K562 (cell line): ENCODE measurements around the gene BIRC5. TPM values are rescaled to one million over a fixed set of nuclear protein-coding genes. Genes with fewer than 3 reads are reported as not detected.
A peak's percentile ranks its signal among the peaks of the same experiment; 100 is the strongest.

Source experiments
- ATF7 ChIP-seq: fragments of 450-650 bp; IDR thresholded peaks from 2 replicates; pipeline ENCODE4 v1.7.1; 2014; ENCODE audit warnings: mild to moderate bottlenecking, moderate library complexity
- CREM ChIP-seq: IDR thresholded peaks from 2 replicates; pipeline ENCODE4 v1.6.1; 2014; ENCODE audit warnings: antibody characterized with exemption, low read depth
- DIDO1 ChIP-seq: fragments of 450-650 bp; IDR thresholded peaks from 2 replicates; pipeline ENCODE4 v1.6.1; 2016; ENCODE audit warnings: low read depth, missing biosample characterization, missing genetic modification characterization
- EWSR1 ChIP-seq: fragments of 450-650 bp; IDR thresholded peaks from 2 replicates; pipeline ENCODE4 v1.6.1; 2018; ENCODE audit warnings: borderline replicate concordance, mild to moderate bottlenecking, low read depth, moderate library complexity; ENCODE audit not compliant: partially characterized antibody
- FOXM1 ChIP-seq, 2 experiments: fragments of 450-650 bp in 1 of 2; sonication (generic) in 1 of 2; formaldehyde crosslinking in 1 of 2; IDR thresholded peaks; 2 replicates each; pipeline versions ENCODE4 v1.6.1 to v1.9.0; 2017 to 2022; ENCODE audit warnings: low read depth in 2 of 2, mild to moderate bottlenecking in 2 of 2, missing genetic modification reagents in 1 of 2, moderate library complexity in 1 of 2
- GTF2A2 ChIP-seq: IDR thresholded peaks from 2 replicates; pipeline ENCODE4 v1.6.1; 2016; ENCODE audit warnings: mild to moderate bottlenecking, missing genetic modification characterization, missing compliant biosample characterization
- HSF4 ChIP-seq: fragments of 250-450 bp; sonication (Bioruptor Pico); IDR thresholded peaks from 2 replicates; pipeline ENCODE4 v2.1.2; 2022; ENCODE audit warnings: mild to moderate bottlenecking, moderate library complexity, borderline replicate concordance
- ID3 ChIP-seq, 2 experiments: fragments of 250-450 bp in 1 of 2; fragments of 450-650 bp in 1 of 2; sonication (Bioruptor Pico) in 1 of 2; IDR thresholded peaks; 2 replicates each; pipeline versions ENCODE4 v1.6.1 to v1.8.0; 2016 to 2021; ENCODE audit warnings: mild to moderate bottlenecking in 2 of 2, moderate library complexity in 2 of 2, missing compliant biosample characterization in 1 of 2, missing genetic modification characterization in 1 of 2
- ILK ChIP-seq: fragments of 450-650 bp; IDR thresholded peaks from 2 replicates; pipeline ENCODE4 v1.6.1; 2016; ENCODE audit warnings: missing genetic modification characterization, low read depth, mild to moderate bottlenecking, missing compliant biosample characterization, moderate library complexity, borderline replicate concordance
- NCOA6 ChIP-seq: fragments of 450-650 bp; IDR thresholded peaks from 2 replicates; pipeline ENCODE4 v1.6.1; 2017; ENCODE audit warnings: mild to moderate bottlenecking
- NFYB ChIP-seq: IDR thresholded peaks from 2 replicates; pipeline ENCODE4 v1.6.1; 2011; ENCODE audit warnings: mild to moderate bottlenecking, moderate library complexity; ENCODE audit not compliant: insufficient read length; ENCODE audit errors: extremely low read depth
- PHF20 ChIP-seq: fragments of 450-650 bp; IDR thresholded peaks from 2 replicates; pipeline ENCODE4 v1.6.1; 2018; ENCODE audit not compliant: partially characterized antibody
- PML ChIP-seq: IDR thresholded peaks from 2 replicates; pipeline ENCODE4 v1.6.1; 2012; ENCODE audit warnings: low read length, inconsistent platforms
- YBX1 ChIP-seq: fragments of 450-650 bp; IDR thresholded peaks from 2 replicates; pipeline ENCODE4 v1.7.1; 2016; ENCODE audit warnings: mild to moderate bottlenecking
- ZBED1 ChIP-seq: IDR thresholded peaks from 2 replicates; pipeline ENCODE4 v1.6.1; 2014
- ZBTB17 ChIP-seq: fragments of 450-650 bp; formaldehyde crosslinking; IDR thresholded peaks from 2 replicates; pipeline ENCODE4 v1.4.0; 2020; ENCODE audit warnings: mild to moderate bottlenecking
- ZFPM2 ChIP-seq: fragments of 250-450 bp; sonication (Bioruptor Pico); IDR thresholded peaks from 2 replicates; pipeline ENCODE4 v1.5.1; 2022; ENCODE audit warnings: mild to moderate bottlenecking
- ZNF239 ChIP-seq: fragments of 250-450 bp; sonication (Bioruptor Pico); IDR thresholded peaks from 2 replicates; pipeline ENCODE4 v1.4.0; 2020; ENCODE audit warnings: mild to moderate bottlenecking
- ZNF354B ChIP-seq: fragments of 250-450 bp; sonication (Bioruptor Pico); IDR thresholded peaks from 2 replicates; pipeline ENCODE4 v1.4.0; 2020
- ZNF561 ChIP-seq: fragments of 450-650 bp; formaldehyde crosslinking; conservative IDR thresholded peaks from 2 replicates; pipeline ENCODE4 v1.4.0; 2020; ENCODE audit warnings: mild to moderate bottlenecking, moderate library complexity
- ZNF644 ChIP-seq: fragments of 200-800 bp; sonication (Bioruptor generic); IDR thresholded peaks from 2 replicates; pipeline ENCODE4 v1.6.1; 2016; ENCODE audit warnings: low read depth, missing genetic modification characterization, missing compliant biosample characterization
- ZNF79 ChIP-seq: fragments of 250-450 bp; sonication (Bioruptor Pico); IDR thresholded peaks from 2 replicates; pipeline ENCODE4 v1.4.0; 2020; ENCODE audit warnings: low read depth, mild to moderate bottlenecking, moderate library complexity
- ZNF830 ChIP-seq: fragments of 250-450 bp; sonication (Bioruptor Pico); IDR thresholded peaks from 2 replicates; pipeline ENCODE4 v1.5.0; 2021; ENCODE audit warnings: mild to moderate bottlenecking
- polyA plus RNA-seq, 8 experiments: library from polyadenylated mRNA; depleted of rRNA in 4 of 8; stranded (reverse) in 5 of 8; unstranded in 3 of 8; fragments of >200 nt; fragmentation: Nextera tagmentation in 2 of 8; fragmentation: Illumina TruSeq in 1 of 8; extraction: Ambion mirVana in 2 of 8; extraction: Trizol in 1 of 8; gene quantifications; 2 replicates each; pipeline versions ENCODE4 v1.2.1 to v1.2.3, GENCODE V29; 2011 to 2014; ENCODE audit warnings: inconsistent platforms in 1 of 8, missing spikeins in 1 of 8
- total RNA-seq, 7 experiments: library from RNA; depleted of rRNA in 6 of 7; stranded (reverse); fragments of >200 nt in 6 of 7; fragmentation: Illumina TruSeq in 2 of 7; extraction: Trizol in 2 of 7; gene quantifications; 2 replicates each; pipeline versions ENCODE4 v1.2.1 to v1.2.3, GENCODE V29; 2011 to 2021; ENCODE audit warnings: low replicate concordance in 1 of 7
- TF ChIP-seq, protein P1 (sequence below): fragments of 450-650 bp; formaldehyde crosslinking; IDR thresholded peaks from 2 replicates; pipeline ENCODE4 v1.4.0; 2020; ENCODE audit warnings: mild to moderate bottlenecking, mixed read lengths
- TF ChIP-seq, protein P2 (sequence below): sonication (generic); IDR thresholded peaks from 2 replicates; pipeline ENCODE4 v1.6.1; 2016
- TF ChIP-seq, protein P3 (sequence below): sonication (generic); formaldehyde crosslinking; IDR thresholded peaks from 2 replicates; pipeline ENCODE4 v1.8.0; 2022; ENCODE audit warnings: mild to moderate bottlenecking, missing genetic modification reagents

The BIRC5 gene
- total and polyA plus RNA-seq, 9 of the 15 experiments (the other 6 are each of a cell fraction or from before 2014, with no cell fraction given): 64.4 to 140 (median 101) TPM

DNA sequence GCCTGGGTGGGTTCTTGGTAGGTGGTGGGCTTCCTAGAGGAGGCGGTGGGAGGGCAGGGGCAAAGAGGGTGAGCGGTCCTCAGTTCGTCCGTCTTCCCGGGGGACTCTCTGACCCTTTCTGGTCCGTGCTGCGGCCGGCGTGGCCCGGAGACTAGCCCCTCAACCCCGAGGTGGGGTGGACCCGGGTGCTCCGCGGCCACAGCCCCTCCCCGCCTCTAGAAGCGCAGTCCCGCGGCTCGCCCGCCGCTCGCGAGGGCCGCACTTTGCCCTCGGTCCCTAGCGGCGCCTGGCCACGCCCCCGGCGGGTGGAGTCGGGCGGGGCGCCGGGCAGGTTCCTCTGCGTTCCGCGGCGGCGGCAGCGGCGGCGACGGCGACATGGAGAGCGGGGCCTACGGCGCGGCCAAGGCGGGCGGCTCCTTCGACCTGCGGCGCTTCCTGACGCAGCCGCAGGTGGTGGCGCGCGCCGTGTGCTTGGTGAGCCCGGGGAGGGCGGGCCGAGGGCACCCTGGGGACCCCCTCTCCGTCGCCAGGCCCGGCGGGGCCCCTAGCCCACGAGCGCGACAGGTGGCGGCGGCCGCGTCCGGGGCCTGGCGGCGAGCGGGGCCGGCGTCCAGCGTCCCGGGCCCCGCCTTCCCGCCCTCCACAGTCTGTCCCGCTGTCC lies 45.7 kb upstream of the BIRC5 start, which contains the start of gene SYNGR2 (continued):
- TF ChIP-seq, protein P1, sequence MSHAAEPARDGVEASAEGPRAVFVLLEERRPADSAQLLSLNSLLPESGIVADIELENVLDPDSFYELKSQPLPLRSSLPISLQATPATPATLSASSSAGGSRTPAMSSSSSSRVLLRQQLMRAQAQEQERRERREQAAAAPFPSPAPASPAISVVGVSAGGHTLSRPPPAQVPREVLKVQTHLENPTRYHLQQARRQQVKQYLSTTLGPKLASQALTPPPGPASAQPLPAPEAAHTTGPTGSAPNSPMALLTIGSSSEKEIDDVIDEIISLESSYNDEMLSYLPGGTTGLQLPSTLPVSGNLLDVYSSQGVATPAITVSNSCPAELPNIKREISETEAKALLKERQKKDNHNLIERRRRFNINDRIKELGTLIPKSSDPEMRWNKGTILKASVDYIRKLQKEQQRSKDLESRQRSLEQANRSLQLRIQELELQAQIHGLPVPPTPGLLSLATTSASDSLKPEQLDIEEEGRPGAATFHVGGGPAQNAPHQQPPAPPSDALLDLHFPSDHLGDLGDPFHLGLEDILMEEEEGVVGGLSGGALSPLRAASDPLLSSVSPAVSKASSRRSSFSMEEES (CRISPR knock-in tag): no peak
- no peak for TF ChIP-seq ZNF354B
- TF ChIP-seq ID3 (CRISPR knock-in tag; IDR thresholded peaks at IDR 0.05): no peak
- TF ChIP-seq ID3 (tag; IDR thresholded peaks at IDR 0.05): no peak
- peak; percentile 46; the same call in 1 of the 2 replicates for TF ChIP-seq ATF7
- no peak for TF ChIP-seq PML
- TF ChIP-seq, protein P2, sequence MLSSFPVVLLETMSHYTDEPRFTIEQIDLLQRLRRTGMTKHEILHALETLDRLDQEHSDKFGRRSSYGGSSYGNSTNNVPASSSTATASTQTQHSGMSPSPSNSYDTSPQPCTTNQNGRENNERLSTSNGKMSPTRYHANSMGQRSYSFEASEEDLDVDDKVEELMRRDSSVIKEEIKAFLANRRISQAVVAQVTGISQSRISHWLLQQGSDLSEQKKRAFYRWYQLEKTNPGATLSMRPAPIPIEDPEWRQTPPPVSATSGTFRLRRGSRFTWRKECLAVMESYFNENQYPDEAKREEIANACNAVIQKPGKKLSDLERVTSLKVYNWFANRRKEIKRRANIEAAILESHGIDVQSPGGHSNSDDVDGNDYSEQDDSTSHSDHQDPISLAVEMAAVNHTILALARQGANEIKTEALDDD: no peak
- TF ChIP-seq YBX1: no peak
- no peak for TF ChIP-seq NFYB
- TF ChIP-seq ZNF830 (CRISPR knock-in tag): no peak
- TF ChIP-seq ZNF561 (CRISPR knock-in tag): no peak
- no peak for TF ChIP-seq ZFPM2 (CRISPR knock-in tag)
- TF ChIP-seq EWSR1: no peak
- no peak for TF ChIP-seq PHF20
- TF ChIP-seq HSF4 (CRISPR knock-in tag): no peak
- no peak for TF ChIP-seq DIDO1 (tag)
- 0 out of 2 replicates have a peak, but pooled peaks have one; percentile 65 for TF ChIP-seq ZBTB17 (CRISPR knock-in tag)
- TF ChIP-seq ZNF79: no peak
- TF ChIP-seq, protein P3, sequence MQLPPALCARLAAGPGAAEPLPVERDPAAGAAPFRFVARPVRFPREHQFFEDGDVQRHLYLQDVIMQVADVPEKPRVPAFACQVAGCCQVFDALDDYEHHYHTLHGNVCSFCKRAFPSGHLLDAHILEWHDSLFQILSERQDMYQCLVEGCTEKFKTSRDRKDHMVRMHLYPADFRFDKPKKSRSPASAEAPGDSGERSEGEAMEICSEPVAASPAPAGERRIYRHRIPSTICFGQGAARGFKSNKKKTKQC (CRISPR knock-in tag): no peak; the same call in 1 of the 2 replicates
- TF ChIP-seq ZNF239 (CRISPR knock-in tag): no peak
- TF ChIP-seq ZNF644 (tag): no peak
- TF ChIP-seq ZBED1: peak; percentile 42; the same call in 1 of the 2 replicates
- TF ChIP-seq CREM: peak; percentile 56; the same call in 1 of the 2 replicates
- no peak for TF ChIP-seq NCOA6
- TF ChIP-seq ILK: no peak
- no peak for TF ChIP-seq FOXM1 (IDR thresholded peaks at IDR 0.05; ENCODE audit: low read depth)
- 0 out of 2 replicates have a peak, but pooled peaks have one; percentile 42 for TF ChIP-seq FOXM1 (CRISPR knock-in tag; IDR thresholded peaks at IDR 0.05; ENCODE audit: low read depth)
- no peak for TF ChIP-seq GTF2A2
